Spleen (tissue), 7 donors: ENCODE results near the gene ICAM2.

Experiments used
- POLR2A ChIP-seq, 3 donors: fragments of 450-650 bp; IDR thresholded peaks; one replicate each; pipeline ENCODE4 v1.5.1; 2017; ENCODE audit warnings: antibody characterized with exemption in 3 of 3, mild to moderate bottlenecking in 1 of 3
- POLR2AphosphoS5 ChIP-seq, 3 donors: sonication (generic); formaldehyde crosslinking; IDR thresholded peaks; one replicate each; pipeline ENCODE4 v1.5.1; 2017; ENCODE audit warnings: antibody characterized with exemption in 3 of 3
- TF ChIP-seq, protein P1 (sequence below), 11 experiments: fragments of 200-600 bp in 7 of 11; fragments of 450-650 bp in 4 of 11; sonication (generic) in 4 of 11; IDR thresholded peaks in 8 of 11; conservative IDR thresholded peaks in 3 of 11; 1 replicate in 7 of 11; 2 replicates in 4 of 11; pipeline versions ENCODE4 v1.4.0 to v1.8.0; 2016 to 2021; ENCODE audit warnings: antibody characterized with exemption in 11 of 11, inconsistent platforms in 4 of 11, mild to moderate bottlenecking in 1 of 11
- donor health status: DM: no; HTN: no; CAD: no; lungs with moderate emphysema.
- donor health status: DM: no; HTN: no; CAD: no.
- donor health status: DM: no; HTN: no; CAD: no.

DNA sequence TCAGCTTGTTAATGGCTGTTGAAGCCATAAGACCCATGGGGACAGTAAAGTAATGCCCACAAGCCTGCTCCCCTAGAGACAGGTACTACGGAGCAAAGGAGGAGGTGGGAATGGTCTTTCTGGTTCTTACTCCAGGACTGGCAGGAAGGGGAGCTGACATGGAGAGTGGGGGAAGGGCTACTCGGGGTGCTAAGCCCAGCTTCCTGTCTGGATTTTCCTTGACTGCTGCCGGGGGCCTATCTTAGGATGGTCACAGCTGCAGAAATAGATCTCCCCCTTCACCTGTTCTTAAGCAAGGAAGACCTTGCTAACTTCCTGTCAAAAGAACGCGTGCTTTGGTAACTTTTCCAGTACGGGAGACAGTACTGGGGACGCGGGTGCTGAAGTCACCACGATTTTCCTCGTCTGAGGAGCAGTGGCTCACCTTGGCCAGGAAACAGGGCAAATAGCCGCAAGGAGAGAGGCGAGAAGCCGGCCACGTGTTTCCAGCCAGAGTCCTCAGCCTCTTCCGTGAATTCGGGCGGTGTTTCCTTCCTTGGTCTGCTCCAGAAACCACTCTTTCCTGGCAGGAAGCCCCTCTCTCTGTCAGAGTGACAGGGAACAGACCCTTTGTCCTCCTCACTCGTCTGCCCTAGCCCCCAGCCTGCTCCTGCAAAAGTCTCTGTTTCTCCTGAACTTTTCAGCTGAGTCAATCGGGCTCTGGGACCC lies 22.9 kb downstream of the ICAM2 start:
- TF ChIP-seq POLR2A (IDR thresholded peaks at IDR 0.05) (no peak), POLR2AphosphoS5 (IDR thresholded peaks at IDR 0.05) (peak in 1 of 3 donors; percentile 3)
- TF ChIP-seq, protein P1, sequence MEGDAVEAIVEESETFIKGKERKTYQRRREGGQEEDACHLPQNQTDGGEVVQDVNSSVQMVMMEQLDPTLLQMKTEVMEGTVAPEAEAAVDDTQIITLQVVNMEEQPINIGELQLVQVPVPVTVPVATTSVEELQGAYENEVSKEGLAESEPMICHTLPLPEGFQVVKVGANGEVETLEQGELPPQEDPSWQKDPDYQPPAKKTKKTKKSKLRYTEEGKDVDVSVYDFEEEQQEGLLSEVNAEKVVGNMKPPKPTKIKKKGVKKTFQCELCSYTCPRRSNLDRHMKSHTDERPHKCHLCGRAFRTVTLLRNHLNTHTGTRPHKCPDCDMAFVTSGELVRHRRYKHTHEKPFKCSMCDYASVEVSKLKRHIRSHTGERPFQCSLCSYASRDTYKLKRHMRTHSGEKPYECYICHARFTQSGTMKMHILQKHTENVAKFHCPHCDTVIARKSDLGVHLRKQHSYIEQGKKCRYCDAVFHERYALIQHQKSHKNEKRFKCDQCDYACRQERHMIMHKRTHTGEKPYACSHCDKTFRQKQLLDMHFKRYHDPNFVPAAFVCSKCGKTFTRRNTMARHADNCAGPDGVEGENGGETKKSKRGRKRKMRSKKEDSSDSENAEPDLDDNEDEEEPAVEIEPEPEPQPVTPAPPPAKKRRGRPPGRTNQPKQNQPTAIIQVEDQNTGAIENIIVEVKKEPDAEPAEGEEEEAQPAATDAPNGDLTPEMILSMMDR (IDR thresholded peaks at IDR 0.05 in 8 of 11, conservative IDR thresholded peaks at IDR 0.05 in 3 of 11): no peak
